NCI-H748 (cell line): ENCODE data around the gene MTMR10.

Experiments used
- DNase-seq: peaks from one replicate; lab custom pipeline; 2025; ENCODE audit not compliant: unreplicated experiment; lab: John Stamatoyannopoulos, UW

The MTMR10 gene

DNA sequence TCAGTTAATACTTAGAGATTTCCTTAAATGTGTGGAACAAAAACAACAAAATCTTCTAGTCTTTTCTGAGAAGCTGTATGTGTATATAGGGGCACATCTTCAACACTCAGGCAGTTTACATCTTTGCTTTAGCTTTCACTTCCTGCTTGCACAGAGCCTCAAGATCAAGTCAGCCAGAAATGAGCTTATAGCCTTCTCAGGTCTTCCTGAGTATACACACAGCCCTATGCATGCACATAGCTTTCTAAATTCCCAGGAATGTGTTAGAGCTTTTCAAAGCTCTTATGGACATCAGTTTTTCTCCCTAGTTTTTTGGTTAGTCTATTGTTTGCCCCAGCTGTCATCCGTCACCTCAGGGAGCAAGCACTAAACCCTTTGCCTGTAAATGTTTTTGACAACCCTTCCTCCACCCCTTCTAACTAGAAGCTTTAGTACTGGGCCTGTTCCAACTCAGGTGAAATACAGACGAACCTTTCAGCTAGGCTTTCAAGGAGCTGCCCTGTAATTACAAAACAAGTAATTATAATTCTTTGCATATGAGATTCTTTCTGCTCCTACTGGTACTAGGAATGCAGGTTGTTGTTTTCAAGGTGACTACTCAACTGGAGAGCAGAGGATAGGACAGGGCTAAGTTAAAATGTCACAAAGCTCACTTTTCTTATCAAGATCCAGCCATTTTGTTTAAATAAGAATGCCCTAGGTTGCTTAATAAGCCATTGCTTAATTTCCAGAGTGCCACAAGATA lies 22.6 kb upstream of the MTMR10 start:
- no peak for DNase-seq

DNA sequence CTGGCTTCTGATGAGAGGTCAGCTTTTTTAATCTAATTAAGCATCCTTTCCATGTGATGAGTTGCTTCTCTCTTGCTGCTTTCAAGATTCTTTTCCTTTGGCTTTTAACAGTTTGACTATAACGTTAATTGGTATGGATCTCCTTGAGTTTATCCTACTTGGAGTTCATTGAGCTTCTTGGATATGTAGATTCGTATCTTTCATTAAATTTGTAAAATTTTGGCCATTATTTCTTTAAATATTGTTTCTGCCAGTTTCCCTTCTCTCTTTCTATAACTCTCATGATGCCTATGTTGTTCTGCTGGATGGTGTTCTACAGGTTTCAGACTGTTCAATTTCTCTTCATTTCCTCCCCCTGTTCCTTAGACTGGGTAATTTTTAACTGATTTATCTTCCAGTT lies 21.0 kb upstream of the MTMR10 start:
- DNase-seq = no peak

DNA sequence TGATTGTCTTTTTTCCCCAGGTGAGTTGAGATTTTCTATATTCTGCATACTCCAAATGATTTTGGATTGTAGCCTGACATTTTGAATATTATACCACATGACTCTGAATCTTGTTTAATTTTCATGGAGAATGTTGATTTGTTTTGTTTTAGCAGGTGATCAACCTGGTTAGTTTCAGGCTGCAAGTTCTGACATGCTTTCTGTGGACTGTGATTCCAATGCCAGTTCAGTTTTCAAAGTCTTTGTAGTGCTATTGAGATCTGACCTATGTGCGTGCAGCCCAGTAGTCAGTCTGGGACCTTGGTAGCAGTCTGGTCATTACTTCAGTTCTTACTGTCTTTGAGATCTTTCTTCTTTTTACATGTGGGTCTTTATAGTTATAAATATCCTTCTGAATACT lies 18.6 kb upstream of the MTMR10 start:
- no peak for DNase-seq

DNA sequence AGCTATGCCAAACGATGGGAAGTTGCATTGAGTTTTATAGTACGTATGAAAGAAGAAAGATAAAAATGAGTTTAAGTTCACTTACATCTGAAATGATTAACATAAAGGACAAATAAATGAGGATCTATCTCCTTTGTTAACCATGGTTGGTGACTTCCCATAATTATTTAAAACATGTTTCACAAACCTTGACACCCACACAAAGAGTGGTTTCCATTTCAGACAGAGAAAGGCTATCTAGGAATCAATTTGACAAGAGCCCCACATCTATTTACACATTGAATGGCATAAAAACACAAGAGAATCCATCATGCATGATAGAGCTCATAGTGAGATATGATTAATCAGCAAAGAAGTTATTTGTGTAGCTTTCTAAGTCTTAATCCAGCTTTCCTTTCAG lies 14.2 kb upstream of the MTMR10 start:
- no peak for DNase-seq

DNA sequence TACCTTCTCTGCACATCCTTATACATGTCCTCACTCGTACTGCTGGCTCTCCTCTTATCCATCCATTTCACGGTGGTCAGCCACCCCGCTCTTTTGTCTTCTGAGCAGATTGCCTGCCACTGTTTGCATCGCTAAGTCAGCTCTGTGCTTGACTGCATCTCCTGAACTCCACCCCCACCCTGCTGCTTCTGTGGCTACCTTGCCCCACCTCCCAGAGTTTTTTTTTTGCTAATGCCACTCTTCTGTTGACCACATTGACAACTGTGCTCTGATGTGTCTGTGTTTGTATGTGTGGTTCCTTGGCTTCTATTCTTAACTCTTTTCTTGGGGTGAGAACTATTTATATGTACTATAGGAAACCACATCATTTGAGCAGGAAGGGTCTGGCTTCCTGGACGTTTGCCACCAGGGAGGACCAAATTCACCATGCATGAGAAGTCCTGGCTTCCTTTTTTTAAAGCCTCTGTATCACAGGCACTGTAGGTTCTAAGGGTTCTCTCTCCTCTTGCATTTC lies 12.8 kb upstream of the MTMR10 start:
- DNase-seq = no peak

DNA sequence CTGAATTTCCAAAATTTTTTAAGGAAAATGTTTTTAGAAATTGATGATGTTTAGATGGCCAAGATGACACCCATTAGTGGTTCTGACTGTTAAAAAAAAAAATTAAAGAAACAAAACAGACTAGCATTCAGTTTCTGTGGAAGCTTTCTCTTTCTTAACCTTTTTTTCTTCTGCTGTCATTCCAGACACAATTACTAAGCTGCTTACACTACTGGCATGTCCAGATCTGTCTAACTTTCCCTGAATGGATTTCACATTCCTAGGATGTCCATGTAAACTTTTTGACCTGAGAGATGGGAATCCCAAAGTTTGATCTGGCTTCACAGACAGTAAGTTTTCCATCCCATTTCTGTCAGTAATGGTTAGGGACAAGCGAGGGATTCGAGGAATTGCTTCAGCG lies 10.3 kb upstream of the MTMR10 start:
- DNase-seq = no peak

DNA sequence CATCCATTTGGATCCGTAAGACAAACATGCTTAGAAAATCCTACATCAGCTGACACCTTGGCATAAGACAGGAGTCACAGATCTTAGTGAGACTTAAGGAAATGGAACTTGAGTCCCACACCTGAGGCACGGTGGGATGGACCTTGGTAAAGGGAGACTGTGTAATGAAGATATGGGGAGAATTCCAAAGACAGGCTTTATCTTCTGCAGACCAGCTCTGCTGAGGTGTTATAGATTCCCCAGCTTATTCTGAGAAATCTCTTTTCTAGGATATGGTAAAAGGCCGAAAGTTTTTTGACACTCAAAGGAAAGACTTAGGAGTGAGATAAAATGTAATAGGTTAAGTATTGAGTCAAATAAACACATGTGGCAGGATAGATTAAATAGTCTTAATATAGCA lies 8.3 kb upstream of the MTMR10 start:
- DNase-seq = no peak

DNA sequence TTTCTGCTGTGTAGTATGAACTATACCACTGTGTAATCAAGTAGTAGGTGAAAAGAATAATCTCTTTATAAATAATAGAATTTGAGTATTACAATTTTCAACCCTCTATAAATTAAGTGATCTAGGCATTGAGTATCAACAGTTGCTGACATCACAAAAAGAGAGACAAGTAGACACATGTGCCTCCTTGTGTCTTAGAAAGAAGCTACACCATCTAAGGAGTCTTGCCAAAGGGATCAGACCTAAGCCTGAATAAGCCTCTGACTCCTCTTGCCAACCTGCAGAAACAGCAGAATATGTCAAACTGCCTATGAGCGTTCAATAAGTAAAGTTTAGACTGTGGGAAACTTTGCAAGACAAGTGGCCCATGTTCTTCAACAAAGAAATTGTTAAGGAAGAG lies 5.8 kb upstream of the MTMR10 start:
- no peak for DNase-seq

DNA sequence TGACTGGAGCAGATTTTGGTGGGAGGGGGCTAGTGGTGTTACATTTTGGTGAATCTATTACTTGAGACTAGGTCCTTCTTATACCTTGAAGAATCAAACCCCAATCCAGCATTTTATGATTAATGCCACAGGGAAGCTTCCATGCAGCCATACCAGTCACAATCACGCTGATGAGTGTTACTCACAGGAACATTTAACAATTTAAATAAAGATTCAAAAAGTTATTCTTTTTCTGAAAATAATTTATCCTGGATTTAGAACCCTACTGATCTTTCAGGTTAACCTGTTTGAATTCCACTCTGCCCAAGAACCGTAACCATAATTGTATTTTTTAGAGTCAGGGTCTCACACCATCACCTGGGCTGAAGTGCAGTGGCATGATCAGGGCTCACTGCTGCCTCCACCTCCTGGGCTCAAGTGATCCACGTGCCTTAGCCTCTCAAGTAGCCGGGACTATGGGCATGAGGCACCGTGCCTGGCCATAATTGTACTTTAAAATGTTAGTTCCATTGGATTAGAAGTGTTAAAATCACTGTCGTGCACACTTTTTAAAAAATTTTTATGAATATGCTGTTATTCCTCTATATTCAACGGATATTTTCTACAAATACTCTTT lies 929 bp upstream of the MTMR10 start:
- peak; percentile 28 for DNase-seq

DNA sequence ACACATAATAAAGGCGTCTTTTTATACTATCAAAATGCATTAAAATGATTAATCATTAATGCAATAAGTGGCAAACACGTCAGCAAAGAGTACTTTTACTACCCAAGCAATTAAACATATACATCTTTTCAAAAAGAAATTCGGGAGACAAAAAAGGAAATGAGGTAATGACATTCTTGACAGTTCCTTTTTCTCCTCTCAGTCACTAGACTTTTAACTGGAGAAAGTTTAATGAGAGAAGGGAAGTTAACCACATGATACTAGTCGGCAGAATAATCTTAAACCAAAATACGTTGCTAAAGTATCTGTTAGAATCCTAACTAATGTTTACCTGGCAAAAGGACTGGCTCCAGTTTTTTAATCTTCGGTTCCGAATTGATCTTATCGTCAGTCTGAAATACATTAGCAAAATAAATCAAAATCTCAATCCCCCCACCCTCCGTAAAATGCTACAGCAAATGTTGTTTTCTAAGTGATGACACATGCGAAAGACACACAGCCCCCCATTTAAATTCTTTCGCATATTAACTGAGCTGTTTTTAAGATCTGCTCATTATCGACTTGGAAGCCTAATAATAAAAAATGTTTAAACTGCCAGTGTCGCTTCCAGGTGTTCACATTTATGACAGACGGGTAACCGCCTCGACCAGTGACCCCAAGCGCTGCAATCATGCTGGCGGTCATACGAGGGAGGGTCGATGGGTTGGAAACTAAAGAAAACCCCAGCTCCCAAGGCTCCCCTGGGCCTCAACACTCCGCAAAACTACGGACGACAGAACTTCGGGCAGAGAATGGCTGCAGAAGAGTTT lies 778 bp downstream of the MTMR10 start:
- DNase-seq = peak; percentile 54

DNA sequence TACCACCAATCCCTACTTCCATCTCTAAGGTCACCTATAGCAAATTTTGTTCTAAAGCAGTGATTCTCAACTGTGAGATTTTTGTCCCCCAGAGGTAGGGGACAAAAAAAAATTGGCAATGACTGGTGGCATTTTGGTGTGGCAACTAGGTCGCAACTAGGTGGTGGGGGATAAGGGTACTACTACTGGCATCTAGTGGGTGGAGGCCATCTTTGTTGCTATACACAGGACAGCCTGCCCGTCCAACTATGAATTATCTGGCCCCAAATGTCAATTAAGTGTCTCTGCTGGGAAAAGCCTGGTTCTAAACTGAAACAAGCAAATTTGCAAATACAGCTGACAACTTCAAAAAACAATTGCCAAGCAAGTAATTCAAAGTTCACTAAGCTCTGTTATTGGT lies 1.4 kb downstream of the MTMR10 start:
- DNase-seq = no peak

DNA sequence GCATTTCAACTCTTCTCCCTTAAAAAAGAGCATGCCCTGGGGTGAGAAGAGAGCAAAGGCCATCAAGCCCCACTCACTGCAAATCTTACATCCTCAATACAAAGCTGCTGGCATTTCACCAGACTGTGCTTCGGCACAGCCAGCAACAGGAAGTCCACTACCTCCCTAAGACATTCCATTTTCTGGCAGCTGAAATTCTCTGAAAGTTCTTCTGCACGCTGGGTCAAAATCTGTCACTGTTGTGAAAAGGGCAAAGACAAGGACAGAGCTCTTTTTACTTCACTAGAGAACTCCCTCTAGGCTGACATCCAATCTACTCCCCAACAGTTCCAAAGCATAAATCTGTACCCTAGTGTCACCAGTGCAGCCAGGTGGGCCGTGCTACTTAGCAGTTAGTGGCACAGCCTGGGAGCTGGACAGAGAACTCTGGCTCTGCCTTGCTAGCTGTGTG lies 6.3 kb downstream of the MTMR10 start:
- no peak for DNase-seq

DNA sequence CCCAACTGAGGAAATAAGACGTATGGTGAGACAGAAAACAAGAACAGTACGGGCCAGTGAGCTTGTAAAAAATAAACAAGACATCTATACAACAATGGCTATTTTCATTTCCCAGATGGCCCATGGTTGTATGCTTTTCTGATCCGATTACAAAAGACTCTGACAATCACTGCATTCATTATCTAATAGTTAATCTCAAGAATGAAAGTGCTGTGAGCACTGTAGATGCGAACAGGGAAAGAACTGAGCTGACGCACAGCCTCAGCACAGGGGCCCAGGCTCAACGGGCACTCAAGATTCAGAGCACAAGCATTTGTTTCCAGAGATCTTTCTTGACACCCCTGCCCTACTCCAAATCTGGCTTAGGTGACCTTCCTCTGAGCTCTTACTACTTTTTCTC lies 6.9 kb downstream of the MTMR10 start:
- DNase-seq = peak; percentile 25

DNA sequence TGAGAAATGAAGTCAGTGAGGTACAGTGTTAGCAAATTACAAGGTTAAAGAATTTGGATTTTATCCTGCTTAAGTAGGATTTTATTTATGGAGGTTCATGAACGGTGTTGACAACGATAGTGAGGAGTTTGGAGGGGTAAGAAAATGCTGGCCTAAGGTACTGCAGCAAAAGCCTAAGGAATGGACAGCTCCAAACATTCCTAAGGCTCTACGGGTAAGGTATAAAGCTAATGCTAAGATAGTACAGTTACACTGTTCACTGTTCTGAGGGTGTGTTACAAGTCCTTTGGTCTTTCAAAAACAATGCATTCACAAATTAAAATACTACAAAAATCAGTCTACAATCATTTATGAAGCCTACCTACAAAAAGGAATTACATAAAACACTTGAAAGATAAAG lies 7.3 kb downstream of the MTMR10 start:
- no peak for DNase-seq

DNA sequence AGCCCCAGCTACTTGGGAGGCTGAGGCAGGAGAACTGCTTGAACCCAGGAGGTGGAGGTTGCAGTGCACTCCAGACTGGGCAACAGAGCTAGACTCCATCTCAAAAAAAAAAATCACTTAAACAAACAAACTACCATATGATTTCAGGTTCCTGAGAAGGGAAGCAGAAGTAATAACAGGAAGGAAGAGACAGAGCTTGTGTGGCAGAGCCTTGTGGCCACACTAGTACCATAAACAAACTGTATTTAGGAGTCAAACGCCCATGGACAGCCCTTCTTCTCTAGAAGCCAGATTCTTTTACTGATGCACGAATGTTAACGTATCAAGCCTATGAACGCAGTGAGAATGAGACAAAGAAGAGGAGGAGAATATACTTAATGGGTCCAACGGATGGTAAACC lies 12.0 kb downstream of the MTMR10 start:
- DNase-seq = no peak

DNA sequence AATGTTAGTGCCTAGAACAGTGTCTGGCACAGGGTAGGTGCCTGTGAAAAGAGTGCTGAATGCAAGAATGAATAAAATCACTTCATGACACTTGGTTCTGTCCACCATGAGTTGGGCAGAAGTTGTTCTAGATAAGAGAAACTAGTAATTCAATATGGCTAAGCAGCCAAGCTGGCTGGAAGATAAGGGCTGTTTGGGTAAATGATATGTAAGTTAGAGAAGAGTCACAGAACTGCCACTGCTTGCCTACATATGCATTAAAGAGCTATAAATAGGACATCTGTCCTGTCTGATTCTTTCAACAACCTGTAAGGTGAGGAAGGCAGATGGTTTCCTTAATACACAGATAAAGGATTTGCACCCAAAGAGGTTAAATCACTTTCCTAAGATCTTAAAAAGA lies 13.1 kb downstream of the MTMR10 start:
- DNase-seq = no peak

DNA sequence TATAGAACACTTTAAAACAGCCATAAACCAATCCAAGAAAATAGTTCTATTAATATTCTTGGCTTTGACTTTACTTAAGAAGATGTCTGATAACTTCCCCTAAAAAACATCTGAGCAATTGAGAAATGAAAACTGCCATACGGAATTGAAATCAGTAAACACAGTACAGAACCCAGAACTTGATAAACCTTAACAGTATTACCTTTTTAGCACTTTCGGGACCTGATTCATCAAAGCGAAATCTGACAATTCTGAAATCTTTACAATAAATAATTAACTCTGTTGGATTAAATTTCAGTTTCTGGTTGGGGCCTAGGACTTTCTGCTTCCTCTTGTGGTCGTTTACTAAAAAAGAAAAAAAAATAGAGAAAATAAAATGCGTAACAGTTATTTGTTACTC lies 17.3 kb downstream of the MTMR10 start:
- DNase-seq = no peak

DNA sequence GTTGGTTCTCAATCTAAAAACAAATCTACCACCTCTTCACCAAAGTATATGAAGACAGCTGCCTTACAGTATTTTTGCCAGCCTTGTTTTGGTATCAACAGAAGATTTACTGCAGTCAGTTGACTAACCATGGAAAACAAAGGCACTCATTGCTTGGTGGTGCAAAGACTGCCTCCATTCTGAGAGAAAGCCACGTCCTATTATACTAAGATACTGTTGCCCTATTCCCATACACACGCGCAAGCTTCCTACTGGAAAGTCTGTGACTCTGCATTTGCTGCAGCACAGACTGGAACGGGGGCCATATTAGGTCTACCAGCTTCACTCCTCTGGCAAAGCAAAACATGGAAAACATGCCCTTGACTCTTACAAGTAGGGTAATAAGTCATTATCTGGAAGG lies 18.0 kb downstream of the MTMR10 start:
- DNase-seq = no peak

DNA sequence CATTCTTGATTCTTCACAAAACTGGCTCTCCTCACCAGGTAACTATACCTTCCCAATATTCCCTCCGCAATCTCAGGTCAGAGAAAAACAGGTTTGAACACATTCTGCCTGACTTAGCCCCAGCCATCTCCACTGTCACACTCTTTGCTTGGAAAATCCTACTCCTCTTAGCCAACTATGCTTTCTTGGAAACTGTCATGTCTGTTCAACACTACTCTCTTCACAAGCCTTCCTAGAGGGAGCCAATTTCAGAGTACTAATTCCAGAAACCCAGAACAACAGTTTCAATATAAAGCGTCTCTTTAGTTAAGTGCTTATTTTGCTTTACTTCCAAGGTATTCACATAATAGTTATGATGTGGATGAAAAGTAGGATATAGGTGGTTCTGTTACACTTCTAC lies 21.7 kb downstream of the MTMR10 start:
- DNase-seq = no peak

DNA sequence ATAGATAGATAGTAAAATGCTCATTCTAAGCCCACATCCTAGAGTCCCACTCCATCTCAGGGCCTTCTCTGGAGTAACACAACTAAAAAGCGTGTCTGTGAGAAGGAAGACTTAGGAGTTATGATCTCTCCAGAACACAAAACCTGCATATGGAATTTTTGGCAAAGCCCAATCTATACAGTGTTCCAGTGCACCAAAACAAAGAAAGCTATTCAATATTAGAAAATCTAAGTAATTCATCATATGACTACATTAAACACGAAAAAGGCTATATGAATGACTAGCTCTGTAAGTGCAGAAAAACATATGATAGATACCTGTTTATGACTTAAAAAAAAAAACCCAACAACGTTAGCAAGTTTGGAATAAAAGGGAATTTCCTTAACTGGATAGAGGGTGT lies 27.7 kb downstream of the MTMR10 start:
- DNase-seq = no peak

DNA sequence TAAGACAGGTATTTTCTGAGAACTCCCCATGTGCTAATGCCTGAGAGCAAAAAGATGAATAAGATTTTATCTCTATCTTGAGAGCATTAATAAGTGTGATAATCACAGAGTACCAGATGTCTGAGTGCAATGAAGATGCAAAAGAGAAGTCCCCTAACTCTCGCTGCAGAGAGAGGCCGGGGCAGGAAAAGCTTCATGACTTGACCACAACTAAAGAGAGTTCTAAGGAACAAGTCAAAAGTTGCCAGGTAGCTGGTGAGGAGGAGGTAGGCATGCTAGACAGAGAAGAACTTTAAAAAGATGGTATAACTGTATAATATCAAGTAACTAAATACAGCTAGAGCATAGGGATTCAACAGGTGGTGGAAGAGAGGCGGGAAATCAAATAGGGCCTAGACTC lies 28.8 kb downstream of the MTMR10 start:
- no peak for DNase-seq

DNA sequence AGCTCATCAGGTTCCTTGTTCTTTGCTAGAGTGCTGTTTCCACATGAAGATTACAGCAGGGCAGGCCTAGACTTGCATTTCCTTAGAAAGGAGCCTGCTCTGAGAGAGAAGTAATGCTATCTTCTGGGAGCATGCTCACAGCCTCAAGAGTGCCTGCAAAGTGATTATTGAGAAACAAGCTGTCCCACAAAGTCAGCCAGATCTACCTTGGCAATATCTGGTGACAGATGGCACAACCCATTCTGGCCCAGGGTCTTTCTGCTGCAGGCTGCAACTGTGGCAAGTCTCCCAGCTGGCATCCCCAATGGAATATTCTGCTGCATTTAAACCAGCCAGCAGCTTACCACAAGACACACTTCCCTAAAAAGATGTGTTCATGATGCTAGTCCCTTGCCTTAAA lies 29.3 kb downstream of the MTMR10 start:
- DNase-seq = no peak
